NCI-H2029 (cell line): ENCODE data around the gene FOXD4L3.
"Not testable (repeated sequence)": the region's sequence is repeated elsewhere in the genome, so short reads cannot be mapped to it uniquely, and the experiment has no call there.

Source experiments
- DNase-seq: peaks from one replicate; lab custom pipeline; 2025; lab: John Stamatoyannopoulos, UW

The FOXD4L3 gene

GRCh38 chr9:68302567-68302966 is at the start of gene FOXD4L3:
Gene FOXD4L3 (plus strand): TSS chr9:68302867. CDS start chr9:68302952, 85 bp downstream.
- DNase-seq = not testable (repeated sequence)

GRCh38 chr9:68281041-68281440 is 21.6 kb upstream of the FOXD4L3 start:
- not testable (repeated sequence) for DNase-seq

GRCh38 chr9:68303771-68304170 is 1.1 kb downstream of the FOXD4L3 start:
- DNase-seq = not testable (repeated sequence)

GRCh38 chr9:68304212-68304611 is 1.5 kb downstream of the FOXD4L3 start:
- DNase-seq = not testable (repeated sequence)

- not testable (repeated sequence) for DNase-seq
Observed at GRCh38 chr9:68304777-68305176, 2.1 kb downstream of the FOXD4L3 start.

- DNase-seq = not testable (repeated sequence)
Observed at GRCh38 chr9:68305680-68306285, 3.1 kb downstream of the FOXD4L3 start.

- not testable (repeated sequence) for DNase-seq
Observed at GRCh38 chr9:68306391-68306964, 3.8 kb downstream of the FOXD4L3 start.

GRCh38 chr9:68307127-68307526 is 4.5 kb downstream of the FOXD4L3 start:
- DNase-seq = not testable (repeated sequence)

GRCh38 chr9:68307654-68308053 is 5.0 kb downstream of the FOXD4L3 start:
- DNase-seq = not testable (repeated sequence)

- not testable (repeated sequence) for DNase-seq
Observed at GRCh38 chr9:68311208-68311607, 8.5 kb downstream of the FOXD4L3 start.

- not testable (repeated sequence) for DNase-seq
Observed at GRCh38 chr9:68318209-68318608, 15.5 kb downstream of the FOXD4L3 start.

- not testable (repeated sequence) for DNase-seq
Observed at GRCh38 chr9:68323749-68324148, 21.1 kb downstream of the FOXD4L3 start.

- DNase-seq = not testable (repeated sequence)
Observed at GRCh38 chr9:68324518-68324917, 21.9 kb downstream of the FOXD4L3 start.

GRCh38 chr9:68329106-68329505 is 26.4 kb downstream of the FOXD4L3 start:
- DNase-seq = not testable (repeated sequence)

GRCh38 chr9:68330531-68331173 is 28.0 kb downstream of the FOXD4L3 start:
- not testable (repeated sequence) for DNase-seq

GRCh38 chr9:68332122-68332521 is 29.5 kb downstream of the FOXD4L3 start:
- not testable (repeated sequence) for DNase-seq

- DNase-seq = not testable (repeated sequence)
Observed at GRCh38 chr9:68335935-68336334, 33.3 kb downstream of the FOXD4L3 start.

GRCh38 chr9:68336639-68337339 is 34.1 kb downstream of the FOXD4L3 start:
- DNase-seq = not testable (repeated sequence)

GRCh38 chr9:68338000-68338399 is 35.3 kb downstream of the FOXD4L3 start:
- DNase-seq = not testable (repeated sequence)

- not testable (repeated sequence) for DNase-seq
Observed at GRCh38 chr9:68342265-68343025, 39.8 kb downstream of the FOXD4L3 start.

GRCh38 chr9:68343242-68343641 is 40.6 kb downstream of the FOXD4L3 start:
- DNase-seq = not testable (repeated sequence)

GRCh38 chr9:68343992-68344391 is 41.3 kb downstream of the FOXD4L3 start:
- DNase-seq = not testable (repeated sequence)
